HG03280 (cell line): ENCODE measurements around the gene TJP3.

Experiments
- ATAC-seq: cut with Tn5 transposase; IDR thresholded peaks from one replicate; pipeline ENCODE4 v1.9.1; 2021; ENCODE audit warnings: mild to moderate bottlenecking, moderate library complexity; ENCODE audit not compliant: unreplicated experiment

Gene TJP3

DNA sequence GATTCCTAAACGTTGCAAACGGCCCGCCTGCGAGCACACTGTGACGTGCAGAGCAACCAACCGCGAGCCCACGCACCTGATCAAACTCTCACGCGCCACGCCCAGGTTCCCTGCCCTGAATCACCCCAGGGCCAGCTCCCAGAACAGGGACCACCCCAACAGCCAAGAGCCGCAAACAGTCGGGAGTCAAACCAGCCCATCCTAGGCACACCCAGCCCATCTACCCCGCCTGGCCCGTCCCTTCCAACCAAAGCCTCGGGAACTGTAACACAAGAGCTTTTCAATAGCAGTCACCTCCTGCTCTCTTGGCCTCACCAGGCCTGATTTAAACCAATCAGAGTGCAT is 16.8 kb upstream of the TJP3 start:
- no peak for ATAC-seq

DNA sequence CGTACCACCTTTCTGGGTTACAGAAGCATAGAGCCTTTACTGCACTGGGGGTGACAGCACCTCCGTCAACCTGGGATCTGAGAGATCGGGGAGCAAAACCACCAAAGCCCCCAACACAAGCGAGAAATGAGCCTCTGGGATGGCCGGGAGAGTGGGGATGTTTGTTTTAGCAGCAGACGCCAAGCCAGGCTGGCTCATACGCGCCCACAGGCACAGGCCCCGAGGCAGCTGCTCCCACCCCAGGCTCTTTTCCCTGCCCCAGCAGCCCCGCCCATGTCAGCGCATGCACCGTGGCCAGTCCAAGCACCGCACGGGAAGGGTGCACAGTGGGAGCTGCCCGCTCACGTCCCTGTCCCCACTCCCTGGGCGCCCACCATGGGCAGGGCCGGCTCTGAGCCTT is 16.5 kb upstream of the TJP3 start:
- ATAC-seq: no peak

DNA sequence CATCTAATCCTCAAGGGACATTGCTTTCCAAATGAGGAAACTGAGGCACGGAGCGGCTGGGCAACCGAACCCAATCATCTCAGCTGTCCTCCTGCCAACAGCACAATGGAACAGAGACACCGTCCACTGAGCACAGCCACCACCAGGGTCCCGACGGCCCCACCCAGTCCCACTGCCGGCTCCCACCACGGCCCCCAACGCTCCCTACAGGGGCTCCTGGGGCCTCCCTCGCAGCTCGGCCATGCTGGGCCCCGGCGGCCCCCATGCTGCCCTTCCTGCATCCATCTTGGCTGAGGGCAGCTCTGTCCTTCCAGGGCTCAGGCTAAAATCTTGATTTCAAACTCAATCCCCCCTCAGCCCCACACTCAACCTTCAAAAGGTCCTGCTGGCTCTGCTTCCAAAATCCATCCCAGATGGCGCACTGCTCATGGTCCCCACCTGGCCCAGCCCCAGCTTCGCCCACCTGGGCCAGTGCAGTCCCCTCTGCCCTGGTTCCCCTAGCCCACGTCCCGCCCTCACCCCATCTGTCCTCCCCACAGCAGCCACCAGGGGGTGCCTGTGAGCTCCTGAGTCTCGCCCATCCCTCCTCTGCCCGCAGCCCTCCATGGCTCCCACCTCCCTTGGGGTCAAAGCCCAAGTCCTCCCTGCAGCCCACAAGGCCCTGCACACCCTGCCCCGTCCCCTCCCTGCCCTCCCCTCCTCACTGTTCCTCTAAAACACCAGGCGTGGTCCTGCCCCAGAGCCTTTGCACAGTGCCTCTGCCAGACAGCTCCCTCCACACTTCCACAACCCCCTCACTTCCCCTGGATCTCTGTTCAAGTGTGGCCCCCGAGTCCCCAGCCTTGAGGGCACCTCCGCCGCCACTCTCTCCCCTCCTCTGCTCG is 15.8 kb upstream of the TJP3 start:
- no peak for ATAC-seq

DNA sequence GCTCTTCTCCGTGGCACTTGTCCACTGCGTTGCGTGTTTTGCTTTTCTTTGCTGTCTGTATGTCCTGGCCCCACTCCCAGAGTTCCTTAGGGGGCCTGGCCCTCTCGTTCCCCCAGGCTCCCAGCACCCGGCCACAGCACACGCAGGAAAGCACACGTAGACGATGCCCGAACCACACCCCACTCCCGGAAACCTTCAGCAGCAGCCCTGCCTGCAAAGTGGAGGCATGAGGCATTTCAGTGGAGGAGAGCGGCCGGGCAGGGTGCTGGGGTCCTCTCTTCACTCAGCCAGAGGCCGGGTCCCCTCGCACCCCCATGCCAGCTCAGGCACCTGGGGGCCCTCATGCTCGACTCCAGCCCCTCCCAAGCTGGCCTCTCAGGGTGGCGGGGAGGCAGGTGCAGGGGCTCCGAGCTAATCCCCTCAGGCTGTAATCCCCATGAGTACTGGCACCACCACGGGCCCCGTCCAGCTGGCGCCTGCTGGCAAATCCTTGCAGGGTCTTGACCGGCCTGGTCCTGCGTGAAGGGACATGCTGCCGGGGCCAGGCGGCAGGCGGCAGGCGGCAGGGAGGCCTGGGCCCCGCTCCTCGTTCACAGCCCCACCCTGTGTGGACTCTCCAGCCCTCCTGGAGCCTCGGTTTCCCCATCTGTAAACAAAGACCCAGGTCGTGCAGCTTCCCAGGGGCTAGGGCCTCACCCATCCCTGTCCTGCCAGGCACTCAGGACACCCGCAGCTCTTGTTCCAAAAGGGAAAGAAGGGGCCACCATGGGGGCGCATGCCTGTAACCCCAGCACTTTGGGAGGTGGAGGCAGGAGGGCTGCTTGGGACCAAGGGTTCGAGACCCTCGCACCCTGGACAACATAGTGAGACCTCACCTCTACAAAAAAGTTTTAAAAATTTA is 14.9 kb upstream of the TJP3 start:
- ATAC-seq: no peak

DNA sequence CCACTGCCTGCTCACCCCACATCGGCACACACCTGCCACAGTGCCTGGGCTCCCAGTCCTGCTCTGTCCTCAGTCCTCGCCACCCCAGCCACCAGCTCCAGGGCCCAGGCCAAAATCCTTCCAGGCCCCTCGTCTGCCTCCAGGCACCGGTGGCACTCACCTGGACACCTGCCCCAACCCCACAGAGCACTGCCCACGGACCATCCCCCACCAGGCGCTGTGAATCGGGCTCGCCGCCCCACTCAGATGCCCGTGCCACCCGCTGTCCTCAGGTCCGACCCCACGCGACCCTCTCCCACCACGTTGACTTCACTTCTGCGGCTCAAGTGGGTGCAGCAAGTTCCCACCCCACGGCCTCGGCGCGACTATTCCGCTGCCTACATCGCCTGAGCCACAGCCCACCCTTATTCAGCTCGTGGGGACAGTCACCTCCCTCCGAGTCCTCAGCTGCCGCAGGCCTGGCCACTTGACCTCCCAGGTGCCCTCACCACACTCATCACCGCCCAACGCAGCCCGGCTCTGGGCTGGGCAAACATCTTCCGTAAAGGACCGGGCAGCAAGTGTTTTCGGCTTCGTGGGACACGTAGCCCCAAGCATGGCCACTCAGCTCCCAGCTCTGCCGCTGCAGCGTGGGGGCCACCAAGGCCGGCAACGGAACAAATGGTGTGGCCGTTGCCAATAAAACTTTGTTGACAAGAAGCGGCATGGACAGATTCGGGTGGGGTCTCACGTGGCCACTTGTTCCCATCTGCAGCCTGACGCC is 13.6 kb upstream of the TJP3 start:
- no peak for ATAC-seq

DNA sequence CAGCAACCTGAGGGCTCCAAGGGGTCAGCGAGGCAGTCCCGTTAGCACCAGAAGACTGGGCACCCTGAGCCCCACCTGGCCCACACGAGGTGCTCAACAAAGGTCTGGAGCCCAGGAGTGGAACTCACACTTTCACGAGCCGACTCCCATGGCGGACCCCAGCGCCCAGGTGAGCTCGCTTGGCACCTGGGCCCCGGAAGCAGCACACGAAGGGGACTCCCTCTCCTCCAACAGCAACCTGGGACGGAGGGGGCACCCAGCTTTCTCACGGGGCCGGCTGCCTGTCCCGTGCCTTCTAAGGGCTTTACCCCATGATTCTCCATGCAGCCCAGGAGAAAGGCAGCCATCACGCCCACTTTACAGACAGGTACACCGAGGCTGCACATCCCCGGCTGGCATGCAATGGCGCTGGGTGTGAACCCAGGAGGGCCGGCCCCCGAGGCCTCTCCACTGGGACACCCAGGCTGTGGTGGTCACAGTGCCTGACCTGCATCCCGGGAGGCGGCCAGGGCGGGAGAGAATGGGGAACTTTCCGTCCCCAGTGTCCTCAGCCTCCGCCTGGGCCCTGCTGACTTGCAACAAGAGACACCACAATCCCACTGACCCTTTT is 13.0 kb upstream of the TJP3 start:
- no peak for ATAC-seq

DNA sequence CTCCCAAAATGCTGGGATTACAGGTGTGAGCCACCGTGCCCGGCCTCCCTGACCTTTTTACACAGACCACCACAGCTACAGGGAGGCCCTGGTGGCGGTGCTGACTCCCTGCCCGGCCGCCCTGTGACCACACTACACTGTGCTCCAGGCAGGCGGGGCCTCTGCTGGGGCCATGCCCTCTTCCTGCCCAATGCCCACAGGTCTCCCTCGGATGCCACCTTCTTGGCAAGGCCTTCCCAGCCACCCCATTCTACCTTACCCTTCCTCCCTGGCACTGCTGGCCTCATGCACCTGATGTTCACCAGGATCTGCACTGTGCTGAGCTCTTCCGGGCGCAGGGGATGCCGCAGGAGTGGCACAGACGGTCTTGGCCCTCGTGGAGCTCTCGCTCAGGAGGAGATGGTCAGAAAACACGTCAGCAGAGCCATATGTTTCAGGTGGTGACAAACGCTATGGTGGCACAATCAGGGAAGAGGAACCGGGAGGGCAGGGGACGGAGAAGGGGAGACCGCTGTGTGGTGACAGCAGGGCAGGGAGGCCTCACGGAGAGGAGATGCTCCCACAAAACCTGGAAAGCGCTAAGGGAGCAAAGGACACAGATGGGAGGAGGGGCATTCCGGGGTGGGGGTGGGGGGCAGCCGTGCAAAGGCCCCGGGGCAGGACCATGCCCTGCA is 12.1 kb upstream of the TJP3 start:
- ATAC-seq: no peak

DNA sequence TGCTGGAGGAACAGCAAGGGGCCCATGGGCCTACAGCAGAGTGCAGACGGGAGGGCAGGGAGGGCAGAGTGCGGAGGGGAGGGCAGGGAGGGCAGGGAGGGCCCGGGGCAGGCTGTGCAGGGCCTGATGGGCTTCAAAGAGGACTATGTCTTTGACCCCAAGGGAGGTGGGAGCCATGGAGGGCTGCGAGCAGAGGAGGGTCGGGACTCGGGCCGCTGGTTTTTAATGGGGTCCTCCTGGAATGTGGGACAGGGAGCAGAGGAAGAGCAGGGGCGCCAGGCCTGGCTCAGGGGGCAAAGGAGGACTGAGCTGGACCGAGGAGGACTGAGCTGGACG is 11.6 kb upstream of the TJP3 start:
- ATAC-seq: no peak

DNA sequence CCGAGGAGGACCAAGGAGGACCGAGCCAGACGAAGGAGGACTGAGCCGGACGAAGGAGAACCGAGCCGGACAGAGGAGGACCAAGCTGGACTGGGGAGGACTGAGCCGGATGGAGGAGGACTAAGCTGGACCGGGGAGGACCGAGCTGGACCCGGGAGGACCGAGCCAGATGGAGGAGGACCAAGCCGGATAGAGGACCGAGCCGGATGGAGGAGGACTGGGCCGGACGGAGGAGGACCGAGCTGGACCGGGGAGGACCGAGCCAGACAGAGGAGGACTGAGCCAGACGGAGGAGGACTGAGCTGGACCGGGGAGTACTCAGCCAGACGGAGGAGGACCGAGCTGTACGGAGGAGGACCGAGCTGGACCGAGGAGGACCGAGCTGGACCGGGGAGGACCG is 11.1 kb upstream of the TJP3 start:
- ATAC-seq: no peak

DNA sequence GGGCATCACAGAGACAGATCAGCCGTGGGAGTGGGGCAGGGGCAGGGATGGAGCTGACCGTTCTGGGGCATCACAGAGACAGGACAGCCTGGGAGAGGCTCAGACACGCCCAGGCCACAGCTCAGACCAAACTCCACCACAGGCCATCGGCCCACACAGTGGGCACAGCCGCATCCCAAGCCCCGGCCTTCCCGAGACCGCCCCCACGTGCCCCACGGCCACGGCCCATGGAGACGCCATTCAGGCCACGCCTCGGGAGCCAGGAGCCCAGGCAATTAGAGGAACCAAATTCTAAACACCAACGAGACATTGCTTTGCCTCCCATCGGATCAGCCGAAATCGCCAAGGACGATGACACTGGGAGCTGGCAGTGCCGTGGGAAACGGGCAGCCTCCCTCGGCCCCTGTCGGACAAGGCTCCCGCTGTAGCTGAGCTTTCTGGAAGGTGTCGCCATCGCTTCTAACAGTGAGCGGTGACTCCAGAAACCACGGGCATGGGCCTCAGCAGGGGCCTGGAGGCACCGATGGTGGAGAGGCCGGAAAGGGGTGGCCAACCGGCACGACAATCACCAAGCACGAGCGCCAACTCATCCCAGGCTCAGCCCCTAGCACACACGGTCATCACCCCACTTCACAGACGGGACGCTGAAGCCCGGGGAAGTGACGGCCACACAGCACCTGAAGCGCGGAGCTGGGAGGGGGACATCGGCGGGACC is 10.4 kb upstream of the TJP3 start:
- ATAC-seq: no peak

DNA sequence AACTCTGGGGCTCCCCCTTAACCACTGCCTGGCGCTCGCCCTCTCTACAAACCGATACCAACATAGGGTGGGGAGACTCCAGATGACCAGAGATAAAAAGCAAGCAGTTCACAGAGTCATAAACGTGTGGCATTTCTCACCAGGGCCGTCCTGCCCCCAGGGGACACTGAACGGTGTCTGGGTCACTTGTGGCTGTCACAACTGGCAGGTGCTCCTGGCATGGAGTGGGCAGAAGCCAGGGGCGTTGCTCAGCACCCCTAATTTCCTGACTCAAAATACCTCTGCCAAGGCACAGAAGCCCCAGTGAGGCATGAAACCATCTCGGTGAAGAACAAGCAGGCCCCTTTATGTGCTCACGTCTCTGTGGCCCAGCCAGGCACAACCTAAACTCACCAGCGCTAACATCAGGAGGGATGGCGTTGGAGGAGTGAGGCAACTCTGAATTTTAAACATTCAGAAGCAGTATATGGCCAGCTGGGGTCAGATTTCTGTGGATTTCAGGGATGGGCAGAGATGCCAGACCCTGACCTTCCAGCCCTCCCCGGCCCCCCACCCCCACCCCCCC is 9.7 kb upstream of the TJP3 start:
- ATAC-seq: no peak

DNA sequence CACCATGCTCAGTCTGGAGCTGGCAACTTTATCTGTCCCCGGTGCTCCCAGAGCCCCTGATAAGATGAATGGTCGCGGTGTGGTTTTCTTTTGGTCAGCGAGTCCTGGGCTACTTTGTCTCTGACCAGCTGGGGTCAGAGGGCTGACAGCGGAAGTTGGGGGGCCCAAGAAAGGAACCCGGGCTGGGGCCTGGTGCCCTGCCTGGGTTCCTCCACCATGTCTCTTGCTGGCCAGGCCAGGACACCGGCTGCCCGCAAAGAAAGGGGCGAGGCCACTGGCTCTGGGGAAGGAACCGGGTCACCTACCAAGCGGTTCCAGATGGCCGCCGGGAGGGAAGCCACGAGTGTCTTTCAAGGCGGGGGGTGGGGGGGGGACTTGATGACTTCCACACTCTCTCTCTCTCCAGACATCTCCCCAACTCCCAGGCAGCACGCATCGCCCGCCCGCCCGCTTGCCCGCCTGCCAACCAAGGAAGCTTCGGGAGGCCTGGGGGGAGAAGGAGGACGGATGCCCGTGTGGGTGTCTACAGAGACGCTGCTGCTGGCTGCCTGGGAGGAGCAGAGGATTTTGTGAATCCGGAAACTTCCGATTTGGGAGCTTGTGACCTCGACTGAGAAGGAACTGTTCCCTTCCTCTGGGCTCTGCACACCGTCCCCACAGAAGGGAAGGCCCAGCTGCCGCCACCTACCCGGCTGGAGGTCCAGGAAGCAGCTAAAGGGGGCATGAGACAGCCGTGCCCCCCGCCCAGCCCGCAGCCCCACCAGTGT is 9.0 kb upstream of the TJP3 start:
- ATAC-seq: no peak

DNA sequence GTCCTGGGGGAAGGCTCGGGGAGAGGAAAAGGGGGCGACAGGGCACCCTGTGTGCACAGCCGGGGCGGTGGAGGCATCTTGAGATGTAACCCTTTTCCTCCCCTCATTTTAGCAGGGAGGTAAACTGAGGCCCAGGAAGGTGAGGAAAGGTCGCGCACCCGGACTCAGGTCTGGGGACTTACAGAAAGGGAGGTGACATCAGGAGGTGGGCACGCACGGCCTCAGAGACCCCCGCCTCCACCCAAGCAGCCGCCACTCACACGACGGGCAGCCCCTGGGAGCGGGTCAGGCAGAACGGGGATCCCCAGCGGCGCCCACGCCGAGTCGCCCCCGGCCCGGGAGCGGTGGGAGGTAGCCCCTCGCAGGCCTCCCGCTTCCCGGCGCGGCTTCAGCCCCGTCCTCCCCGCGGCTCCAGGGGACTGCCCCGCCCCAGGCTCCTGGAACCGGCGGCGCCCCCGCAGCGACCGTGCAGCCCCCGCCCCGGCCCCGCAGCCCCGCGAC is 8.4 kb upstream of the TJP3 start:
- ATAC-seq: peak; percentile 7

DNA sequence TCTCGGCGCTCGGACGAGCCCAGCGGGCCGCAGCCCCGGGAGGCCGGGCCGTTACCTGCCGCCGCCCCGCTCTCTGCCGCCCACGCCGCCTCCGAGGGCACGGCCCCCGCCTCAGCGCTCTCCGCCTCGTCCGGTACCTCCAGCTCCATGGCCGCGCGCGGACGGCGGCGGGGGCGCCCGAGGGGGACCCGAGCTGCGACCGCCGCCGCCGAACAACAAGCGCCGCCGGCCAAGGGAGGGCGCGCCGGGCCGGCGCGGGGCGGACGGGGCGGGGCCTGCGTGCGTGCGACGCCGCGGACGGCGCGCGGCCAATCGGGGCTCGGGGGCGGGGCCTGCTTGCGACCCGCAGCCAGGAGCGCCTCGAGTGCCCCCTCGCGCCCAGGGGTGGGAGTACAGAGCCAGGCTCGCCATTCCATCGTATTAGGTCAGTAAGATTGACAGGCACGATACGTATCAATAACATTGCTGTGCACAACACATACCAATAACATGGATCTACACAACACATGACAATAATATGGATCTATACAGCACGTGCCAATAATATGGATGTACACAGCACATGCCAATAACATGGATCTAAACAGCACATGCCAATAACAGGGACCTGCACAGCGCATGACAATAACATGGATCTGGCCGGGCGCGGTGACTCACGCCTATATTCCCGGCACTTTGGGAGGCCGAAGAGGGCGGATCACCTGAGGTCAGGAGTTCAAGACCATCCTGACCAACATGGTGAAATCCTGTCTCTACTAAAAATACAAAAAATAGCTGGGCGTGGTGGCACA is 7.7 kb upstream of the TJP3 start, which contains the start of gene PIP5K1C:
Gene PIP5K1C, minus strand, starts transcription at position 227 of the 791 bp plus-strand sequence. Its CDS starts 78 bp downstream, at position 149.
- peak; percentile 88 for ATAC-seq

DNA sequence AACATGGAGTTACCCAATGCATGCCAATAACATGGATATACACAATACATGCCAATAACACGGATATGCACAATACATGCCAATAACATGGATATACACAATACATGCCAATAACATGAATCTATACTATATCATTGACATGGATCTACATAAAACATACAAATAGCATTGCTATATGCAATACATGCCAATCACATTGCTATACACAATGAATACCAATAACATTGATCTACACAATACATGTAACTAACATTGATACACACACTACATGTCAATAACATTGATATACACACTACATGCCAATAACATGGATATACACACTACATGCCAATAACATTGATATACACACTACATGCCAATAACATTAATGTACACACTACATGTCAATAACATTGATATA is 7.0 kb upstream of the TJP3 start:
- ATAC-seq: no peak

DNA sequence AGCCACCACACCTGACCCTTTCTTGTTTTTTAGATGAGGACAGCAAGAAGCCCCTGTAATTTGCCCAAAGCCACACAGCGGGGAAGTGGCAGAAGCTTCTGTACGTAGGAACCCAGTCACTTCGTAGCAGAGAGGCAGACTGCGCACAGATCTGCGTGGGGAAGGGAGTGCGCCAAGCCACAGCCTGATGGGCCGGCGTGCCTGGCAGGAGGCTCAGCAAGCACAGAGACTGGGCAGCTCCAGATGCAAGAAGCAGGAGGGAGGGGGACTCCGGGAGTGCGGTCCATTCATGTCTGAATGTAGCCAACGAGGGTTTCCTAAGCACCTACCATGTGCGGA is 347 bp upstream of the TJP3 start:
- no peak for ATAC-seq

DNA sequence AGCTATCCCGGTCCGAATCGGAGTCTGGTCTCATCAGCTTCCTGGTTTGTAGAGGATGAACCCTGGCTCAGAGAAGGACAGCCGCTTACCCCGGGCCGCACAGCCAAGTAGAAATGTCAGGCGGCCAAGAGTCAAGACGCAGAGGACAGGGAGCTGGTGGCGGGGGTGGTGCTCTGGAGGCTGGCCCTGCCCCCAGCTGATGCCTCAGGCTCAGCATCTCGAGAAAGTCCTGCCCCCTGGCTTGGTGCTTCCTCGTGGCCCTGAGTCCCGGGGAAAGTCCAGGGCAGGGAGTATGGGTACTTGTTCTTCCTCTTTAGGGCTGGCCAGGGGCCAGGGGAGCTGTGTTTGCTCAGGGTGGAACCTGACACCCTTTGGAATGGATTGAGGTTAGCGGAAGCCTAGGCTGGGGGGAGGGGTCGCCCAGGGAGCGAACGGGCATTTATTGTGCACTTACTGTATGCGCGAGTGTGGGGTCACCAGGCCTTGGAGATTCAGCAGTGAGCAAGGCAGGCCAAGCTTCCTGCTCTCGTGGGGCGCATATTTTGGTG is 2.2 kb downstream of the TJP3 start:
- no peak for ATAC-seq
